ENCODE results near the gene GXYLT2.

GRCh38 chr3:72912532-72912931 lies 24.7 kb downstream of the GXYLT2 start:
- TF ChIP-seq POLR2A (IDR thresholded peaks at IDR 0.05; ENCODE audit: low read length) (no peak), GATA1 (IDR thresholded peaks at IDR 0.05; ENCODE audit: low read depth, low read length) (no peak)

Data from erythroblast (primary cell).